Activated CD8-positive, alpha-beta memory T cell treated with anti-CD3 and anti-CD28 coated beads, Interleukin-2, amount 50 U/mL, for 48 hours (primary cell): ENCODE results near the gene HIVEP3.

Experiments
- DNase-seq: peaks from one replicate; pipeline ENCODE4 v3.0.0-alpha.2; 2020

HIVEP3 gene

GRCh38 chr1:41507110-41507720, 411.5 kb downstream of the HIVEP3 start:
- DNase-seq = no peak

- DNase-seq = no peak
Observed at GRCh38 chr1:41504114-41505035, 414.3 kb downstream of the HIVEP3 start.

- no peak for DNase-seq
Observed at GRCh38 chr1:41503538-41504113, 415.1 kb downstream of the HIVEP3 start.

GRCh38 chr1:41502912-41503311, 415.8 kb downstream of the HIVEP3 start:
- no peak for DNase-seq

GRCh38 chr1:41501581-41501980, 417.1 kb downstream of the HIVEP3 start:
- DNase-seq = no peak

- no peak for DNase-seq
Observed at GRCh38 chr1:41500781-41501518, 417.8 kb downstream of the HIVEP3 start.

GRCh38 chr1:41500378-41500777, 418.3 kb downstream of the HIVEP3 start:
- no peak for DNase-seq

GRCh38 chr1:41499591-41499990, 419.1 kb downstream of the HIVEP3 start:
- no peak for DNase-seq

GRCh38 chr1:41498804-41499203, 419.9 kb downstream of the HIVEP3 start:
- DNase-seq = no peak

- DNase-seq = no peak
Observed at GRCh38 chr1:41498391-41498790, 420.3 kb downstream of the HIVEP3 start.

- DNase-seq = no peak
Observed at GRCh38 chr1:41497461-41498030, 421.2 kb downstream of the HIVEP3 start.

- no peak for DNase-seq
Observed at GRCh38 chr1:41497056-41497440, 421.7 kb downstream of the HIVEP3 start.

- peak; percentile 82 for DNase-seq
Observed at GRCh38 chr1:41496080-41497055, 422.4 kb downstream of the HIVEP3 start.

- DNase-seq = no peak
Observed at GRCh38 chr1:41495210-41495948, 423.3 kb downstream of the HIVEP3 start.

GRCh38 chr1:41494351-41495209, 424.1 kb downstream of the HIVEP3 start:
- no peak for DNase-seq

- no peak for DNase-seq
Observed at GRCh38 chr1:41493626-41494350, 424.9 kb downstream of the HIVEP3 start.

- no peak for DNase-seq
Observed at GRCh38 chr1:41493117-41493536, 425.6 kb downstream of the HIVEP3 start.

- peak; percentile 84 for DNase-seq
Observed at GRCh38 chr1:41492341-41492848, 426.3 kb downstream of the HIVEP3 start.

GRCh38 chr1:41490911-41491310, 427.8 kb downstream of the HIVEP3 start:
- no peak for DNase-seq
